ENCODE results near the gene EGR4.

Gene EGR4

GRCh38 chr2:73289304-73289703 is 4.0 kb downstream of the EGR4 start:
- DNase-seq: no peak

GRCh38 chr2:73286134-73286655 is 7.2 kb downstream of the EGR4 start:
- DNase-seq: no peak

GRCh38 chr2:73285159-73285739 is 8.1 kb downstream of the EGR4 start:
- peak; percentile 35 for DNase-seq

- peak; percentile 87 for DNase-seq
Measured at GRCh38 chr2:73284296-73285158, 8.8 kb downstream of the EGR4 start, which contains the start of gene FBXO41. Gene FBXO41, minus strand, starts transcription at chr2:73284478. Its CDS starts 14,848 bp downstream, at chr2:73269630.

- peak; percentile 66 for DNase-seq
Measured at GRCh38 chr2:73283545-73284295, 9.6 kb downstream of the EGR4 start.

GRCh38 chr2:73282924-73283544 is 10.3 kb downstream of the EGR4 start:
- no peak for DNase-seq

- DNase-seq: no peak
Measured at GRCh38 chr2:73281244-73281643, 12.1 kb downstream of the EGR4 start.

GRCh38 chr2:73279852-73280251 is 13.5 kb downstream of the EGR4 start:
- no peak for DNase-seq

GRCh38 chr2:73272270-73272669 is 21.1 kb downstream of the EGR4 start:
- DNase-seq: no peak

- DNase-seq: peak; percentile 53
Measured at GRCh38 chr2:73269686-73270465, 23.5 kb downstream of the EGR4 start.

- peak; percentile 93 for DNase-seq
Measured at GRCh38 chr2:73268830-73269685, 24.3 kb downstream of the EGR4 start.

GRCh38 chr2:73268366-73268829 is 24.9 kb downstream of the EGR4 start:
- no peak for DNase-seq

GRCh38 chr2:73267008-73267407 is 26.3 kb downstream of the EGR4 start:
- DNase-seq: no peak

- DNase-seq: no peak
Measured at GRCh38 chr2:73266061-73266901, 27.1 kb downstream of the EGR4 start.

GRCh38 chr2:73265298-73266060 is 27.9 kb downstream of the EGR4 start:
- no peak for DNase-seq

- DNase-seq: no peak
Measured at GRCh38 chr2:73264783-73265182, 28.6 kb downstream of the EGR4 start.

GRCh38 chr2:73264332-73264606 is 29.1 kb downstream of the EGR4 start:
- DNase-seq: no peak

GRCh38 chr2:73263540-73264331 is 29.6 kb downstream of the EGR4 start:
- no peak for DNase-seq
